Bronchial epithelial cell (primary cell): ENCODE results near the gene MUC2. TPM values are rescaled to one million over a fixed set of nuclear protein-coding genes. Genes with fewer than 3 reads are reported as not detected.

Experiments used
- DNase-seq: peaks from one replicate; pipeline ENCODE4 v3.0.0-alpha.2; 2010; ENCODE audit warnings: low read depth
- FAIRE-seq: peaks from 2 replicates; lab custom pipeline; 2011; peaks lifted over from hg19 to GRCh38; lab: Jason Lieb, UNC
- H3K27me3 ChIP-seq: 2 replicates; pipeline ENCODE4 v1.5.1; 2011; ENCODE audit warnings: low read length; ENCODE audit not compliant: control insufficient read depth, insufficient read depth
- H3K36me3 ChIP-seq: 2 replicates; pipeline ENCODE4 v1.5.1; 2011; ENCODE audit warnings: low read length; ENCODE audit not compliant: control insufficient read depth, insufficient read depth
- H3K4me3 ChIP-seq: 2 replicates; pipeline ENCODE4 v1.5.1; 2011; ENCODE audit warnings: mild to moderate bottlenecking, low read depth, low read length, control low read depth
- CTCF ChIP-seq: IDR thresholded peaks from 2 replicates; pipeline ENCODE4 v1.5.1; 2011; ENCODE audit warnings: mild to moderate bottlenecking, moderate library complexity, low read length, control low read depth, inconsistent platforms; ENCODE audit not compliant: insufficient read depth, severe bottlenecking
- total RNA-seq: library from RNA; depleted of rRNA; stranded (reverse); fragments of >200 nt; gene quantifications from 2 replicates; pipeline ENCODE4 v1.2.1, GENCODE V29; 2014

MUC2 gene
- total RNA-seq, 1 donor from 2014 or later = not detected

GRCh38 chr11:1031121-1031899, 43.4 kb upstream of the MUC2 start:
- no peak for TF ChIP-seq CTCF
- Histone ChIP-seq H3K4me3 (no peak overlapping the region), H3K27me3 (no peaks in the 10 kb centered on the region), H3K36me3 (no peaks in the 10 kb centered on the region)
- FAIRE-seq (no peak), DNase-seq (no peak)

DNA sequence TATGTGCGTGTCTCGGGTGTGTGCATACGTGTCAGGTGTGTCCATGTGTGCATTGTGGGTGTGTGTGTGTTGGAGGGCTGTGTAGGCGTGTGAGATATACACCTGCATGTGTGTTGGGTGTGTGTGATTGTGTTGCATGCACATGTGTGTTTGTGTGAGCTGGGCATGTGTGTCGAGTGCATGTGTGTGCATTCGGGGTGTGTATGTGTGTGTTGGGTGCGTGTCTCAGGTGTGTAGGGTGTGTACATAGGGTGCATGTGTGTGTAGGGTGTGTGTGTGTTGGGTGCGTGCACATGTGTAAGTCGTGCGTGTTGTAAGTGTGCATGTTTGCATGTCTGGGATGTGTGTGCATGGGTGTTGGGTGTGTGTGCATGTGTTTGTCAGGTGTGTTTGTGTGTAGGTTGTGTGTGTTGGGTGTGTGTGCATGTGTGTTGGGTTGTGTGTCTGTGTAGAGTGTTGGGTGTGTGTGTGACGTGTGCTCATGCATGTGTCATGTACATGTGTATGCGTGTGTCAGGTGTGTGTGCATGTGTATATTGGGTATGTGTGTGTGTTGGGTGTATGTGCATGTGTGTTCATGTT, 42.3 kb upstream of the MUC2 start:
- Histone ChIP-seq H3K36me3 (no peaks in the 10 kb centered on the region), H3K4me3 (no peak overlapping the region), H3K27me3 (no peaks in the 10 kb centered on the region)
- no peak for DNase-seq
- TF ChIP-seq CTCF = no peak
- FAIRE-seq = peak; percentile 98

- Histone ChIP-seq H3K4me3 (no peak overlapping the region), H3K36me3 (no peaks in the 10 kb centered on the region), H3K27me3 (no peaks in the 10 kb centered on the region)
- no peak for TF ChIP-seq CTCF
- DNase-seq (no peak), FAIRE-seq (no peak)
Observed at GRCh38 chr11:1033016-1033798, 41.5 kb upstream of the MUC2 start.

DNA sequence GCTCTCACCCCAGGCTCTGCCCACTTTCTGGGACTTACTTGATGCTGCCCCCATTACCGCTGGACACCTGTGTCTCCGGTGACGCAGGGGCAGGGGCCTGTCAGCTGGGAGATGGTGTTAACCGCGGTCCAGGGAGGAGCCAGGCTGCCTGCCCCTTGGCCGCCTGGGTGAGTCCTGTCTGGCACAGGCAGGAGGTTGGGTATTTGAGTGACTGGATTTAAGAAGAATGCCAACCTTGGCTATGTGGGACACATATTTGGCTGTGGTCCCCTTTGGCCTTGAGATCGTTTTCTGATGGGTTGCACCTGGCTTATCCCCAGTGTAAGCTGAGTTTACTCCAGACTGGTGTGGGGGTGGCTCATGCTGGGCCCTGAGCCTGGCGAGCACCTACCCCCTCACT, 40.7 kb upstream of the MUC2 start:
- H3K27me3 ChIP-seq = no peaks in the 10 kb centered on the region
- no peak for DNase-seq
- H3K4me3 ChIP-seq = no peak overlapping the region
- no peak for TF ChIP-seq CTCF
- H3K36me3 ChIP-seq = no peaks in the 10 kb centered on the region
- no peak for FAIRE-seq

DNA sequence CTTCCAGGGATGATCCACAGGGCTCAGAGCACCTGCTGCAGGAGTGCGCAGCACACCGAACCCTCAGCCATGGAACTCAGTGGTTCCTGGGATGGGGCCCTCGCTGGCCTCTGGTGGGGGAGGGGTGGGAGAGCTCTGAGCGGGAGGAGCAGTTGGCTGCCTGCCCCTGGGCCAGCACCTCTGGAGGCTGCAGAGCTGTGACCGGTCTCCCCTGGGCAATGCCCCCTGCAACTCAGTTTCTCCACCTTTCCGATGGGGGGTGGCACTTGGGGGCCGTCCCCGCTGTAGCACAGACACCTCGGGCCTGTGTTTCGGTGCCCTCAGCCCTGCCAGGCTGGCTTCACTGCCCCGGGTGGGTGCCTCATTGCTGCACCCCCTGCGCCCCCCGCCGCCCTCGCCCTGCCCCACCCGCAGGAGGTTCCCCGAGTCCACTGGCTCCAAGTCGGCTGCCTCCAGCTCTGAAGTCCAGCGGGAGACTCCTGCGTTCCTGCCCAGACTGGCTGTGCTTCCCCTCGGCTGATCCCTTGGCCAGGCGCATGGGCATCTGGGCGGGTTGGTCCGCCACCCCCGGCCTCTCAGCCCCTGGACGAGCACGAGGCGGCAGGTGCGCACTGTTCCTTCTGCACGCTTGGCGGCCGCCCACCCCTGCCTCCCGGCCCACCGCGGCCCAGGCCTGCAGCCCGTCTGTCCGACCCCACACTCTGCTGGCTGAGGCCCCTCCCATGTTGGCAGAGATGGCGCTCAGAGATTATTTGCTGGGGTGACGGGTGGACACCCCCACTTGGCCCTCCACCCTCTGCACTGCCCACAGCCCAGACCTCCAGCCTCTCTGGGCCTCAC, 40.0 kb upstream of the MUC2 start:
- no peak for FAIRE-seq
- H3K27me3 ChIP-seq = no peaks in the 10 kb centered on the region
- no peak for TF ChIP-seq CTCF

More for the DNA sequence above, 40.0 kb upstream of the MUC2 start:
- no peak for DNase-seq
- H3K4me3 ChIP-seq = no peak overlapping the region
- no peaks in the 10 kb centered on the region for H3K36me3 ChIP-seq
